ENCODE data around the gene ANKH. TPM values are rescaled to one million over a fixed set of nuclear protein-coding genes. Genes with fewer than 3 reads are reported as not detected.

Gene ANKH
- total and polyA plus RNA-seq, 4 experiments from 2014 or later, result 34.1 to 165 (median 114) TPM

GRCh38 chr5:14672082-14672481 lies 199.5 kb downstream of the ANKH start:
- peak overlapping the region; percentile 71 to 95 (median 90) for H3K27ac Mint-ChIP-seq
- no peaks in the 10 kb centered on the region for H3K27me3 Mint-ChIP-seq
- H3K9me3 Mint-ChIP-seq, result no peaks in the 10 kb centered on the region
- no peak for DNase-seq
- ChIA-PET POLR2A (ENCODE audit: partially characterized antibody) (interaction anchor here (1.6 kb wide), 1 partner anchor 77 kb away, joined by 3 read pairs; no protein-coding TSS in a partner anchor), CTCF (ENCODE audit: partially characterized antibody) (interaction anchor here (1.5 to 3.2 kb wide), 2 partner anchors 13 to 55 kb away, joined by 4 to 20 read pairs; no protein-coding TSS in a partner anchor)
- H3K4me3 Mint-ChIP-seq, result peak overlapping the region in 4 of 8 donors; percentile 13 to 73 (median 30)
- H3K4me1 Mint-ChIP-seq, result peaks cover 65 to 89% (median 78%) of the 10 kb centered on the region in 4 donors
- Histone ChIP-seq H3K4me3 (ENCODE audit: low read length in 2 of 2) (no peak overlapping the region), H3K36me3 (ENCODE audit: insufficient read depth, low read length) (no peaks in the 10 kb centered on the region), H3K9me3 (ENCODE audit: control insufficient read depth in 1 of 2, low read length in 2 of 2) (no peaks in the 10 kb centered on the region), H3K27ac (ENCODE audit: low read depth, low read length) (peak overlapping the region; percentile 50), H3K27me3 (ENCODE audit: insufficient read depth, low read length) (no peaks in the 10 kb centered on the region), H3K4me1 (ENCODE audit: insufficient read depth, low read length) (peaks cover 98% of the 10 kb centered on the region)
- intact Hi-C loops (cut with micrococcal nuclease), result no loop called here
- H3K36me3 Mint-ChIP-seq, result peaks cover 11 to 42% of the 10 kb centered on the region in 2 donors

DNA sequence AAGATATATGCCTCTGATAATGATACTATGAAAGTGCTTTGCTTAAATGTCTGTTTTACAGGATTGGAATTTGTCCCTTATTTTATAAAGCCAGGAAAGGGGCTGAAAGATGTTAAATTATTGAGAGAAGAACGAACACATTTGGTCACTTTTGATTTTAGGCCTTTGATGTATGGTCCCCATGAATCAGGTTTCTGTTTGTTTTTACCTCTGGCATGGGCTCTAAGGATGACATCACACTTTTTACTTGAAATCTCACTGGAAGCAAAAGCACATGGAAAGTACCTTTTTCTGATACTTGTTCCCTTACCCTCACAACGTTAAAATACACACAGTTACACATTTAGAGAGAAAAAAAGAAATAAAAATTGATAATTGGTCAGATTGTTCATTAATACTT lies 200.2 kb downstream of the ANKH start:
- DNase-seq, result peak in 4 of 5 donors; percentile 21 to 61 (median 34)
- Histone ChIP-seq H3K9me3 (ENCODE audit: control insufficient read depth in 1 of 2, low read length in 2 of 2) (no peaks in the 10 kb centered on the region), H3K36me3 (ENCODE audit: insufficient read depth, low read length) (no peaks in the 10 kb centered on the region), H3K4me3 (ENCODE audit: low read length in 2 of 2) (no peak overlapping the region), H3K4me1 (ENCODE audit: insufficient read depth, low read length) (peaks cover 98% of the 10 kb centered on the region), H3K27me3 (ENCODE audit: insufficient read depth, low read length) (no peaks in the 10 kb centered on the region), H3K27ac (ENCODE audit: low read depth, low read length) (peak overlapping the region; percentile 50)
- Mint-ChIP-seq H3K27ac (peak overlapping the region; percentile 82 to 95 (median 90)), H3K4me1 (peaks cover 71 to 92% (median 81%) of the 10 kb centered on the region in 4 donors), H3K9me3 (no peaks in the 10 kb centered on the region), H3K4me3 (peak overlapping the region in 6 of 8 donors; percentile 2 to 81 (median 50)), H3K36me3 (peaks cover 11 to 38% of the 10 kb centered on the region in 2 donors), H3K27me3 (no peaks in the 10 kb centered on the region)
- POLR2A ChIA-PET (ENCODE audit: partially characterized antibody), result interaction anchor here (1.6 kb wide), 1 partner anchor 76 kb away, joined by 3 read pairs; no protein-coding TSS in a partner anchor
- CTCF ChIA-PET (ENCODE audit: partially characterized antibody), result interaction anchor here (1.5 to 3.2 kb wide), 2 partner anchors 14 to 56 kb away, joined by 4 to 20 read pairs; no protein-coding TSS in a partner anchor
- intact Hi-C loops (cut with micrococcal nuclease), result no loop called here

- H3K36me3 ChIP-seq (ENCODE audit: insufficient read depth, low read length), result no peaks in the 10 kb centered on the region
- Mint-ChIP-seq H3K36me3 (peaks cover 11 to 31% of the 10 kb centered on the region in 2 donors), H3K27me3 (no peaks in the 10 kb centered on the region), H3K4me3 (peak overlapping the region in 2 of 8 donors; percentile 23 to 61), H3K27ac (peak overlapping the region in 3 of 7 donors; percentile 33 to 83 (median 33)), H3K9me3 (no peaks in the 10 kb centered on the region), H3K4me1 (peaks cover 67 to 90% (median 79%) of the 10 kb centered on the region in 4 donors)
- H3K4me3 ChIP-seq (ENCODE audit: low read length in 2 of 2), result no peak overlapping the region
- DNase-seq, result no peak
- H3K9me3 ChIP-seq (ENCODE audit: control insufficient read depth in 1 of 2, low read length in 2 of 2), result no peaks in the 10 kb centered on the region
- intact Hi-C loops (cut with micrococcal nuclease), result loop anchor here (5.0 to 10.0 kb wide), 3 partner anchors 202 to 525 kb away; partner anchors contain the start of genes ANKH and TRIO
- H3K27me3 ChIP-seq (ENCODE audit: insufficient read depth, low read length), result no peaks in the 10 kb centered on the region
- H3K4me1 ChIP-seq (ENCODE audit: insufficient read depth, low read length), result peaks cover 97% of the 10 kb centered on the region
- POLR2A ChIA-PET (ENCODE audit: partially characterized antibody), result interaction anchor here (0.9 to 1.5 kb wide), 2 partner anchors 87 to 201 kb away, joined by 3 to 6 read pairs; no protein-coding TSS in a partner anchor
- H3K27ac ChIP-seq (ENCODE audit: low read depth, low read length), result no peak overlapping the region
- CTCF ChIA-PET (ENCODE audit: partially characterized antibody), result interaction anchor here (1.0 to 1.5 kb wide), 4 partner anchors 13 to 334 kb away, joined by 3 to 8 read pairs (median 4); no protein-coding TSS in a partner anchor
Measured at GRCh38 chr5:14669975-14670374, 201.6 kb downstream of the ANKH start.

- no peak for DNase-seq
- peak overlapping the region in 1 of 8 donors; percentile 2 for H3K4me3 Mint-ChIP-seq
- peak overlapping the region in 1 of 7 donors; percentile 83 for H3K27ac Mint-ChIP-seq
- Histone ChIP-seq H3K9me3 (ENCODE audit: control insufficient read depth in 1 of 2, low read length in 2 of 2) (no peaks in the 10 kb centered on the region), H3K4me3 (ENCODE audit: low read length in 2 of 2) (no peak overlapping the region), H3K27me3 (ENCODE audit: insufficient read depth, low read length) (no peaks in the 10 kb centered on the region), H3K4me1 (ENCODE audit: insufficient read depth, low read length) (peaks cover 92% of the 10 kb centered on the region), H3K36me3 (ENCODE audit: insufficient read depth, low read length) (no peaks in the 10 kb centered on the region), H3K27ac (ENCODE audit: low read depth, low read length) (no peak overlapping the region)
- ChIA-PET POLR2A (ENCODE audit: partially characterized antibody) (interaction anchor here (0.9 to 1.5 kb wide), 2 partner anchors 87 to 201 kb away, joined by 3 to 6 read pairs; no protein-coding TSS in a partner anchor), CTCF (ENCODE audit: partially characterized antibody) (interaction anchor here (1.0 to 1.5 kb wide), 4 partner anchors 14 to 334 kb away, joined by 3 to 8 read pairs (median 4); no protein-coding TSS in a partner anchor)
- H3K9me3 Mint-ChIP-seq, result no peaks in the 10 kb centered on the region
- peaks cover 11 to 28% of the 10 kb centered on the region in 2 donors for H3K36me3 Mint-ChIP-seq
- H3K4me1 Mint-ChIP-seq, result peaks cover 63 to 86% (median 75%) of the 10 kb centered on the region in 4 donors
- no peaks in the 10 kb centered on the region for H3K27me3 Mint-ChIP-seq
- intact Hi-C loops (cut with micrococcal nuclease), result loop anchor here (5.0 to 10.0 kb wide), 3 partner anchors 203 to 525 kb away; partner anchors contain the start of genes ANKH and TRIO
Measured at GRCh38 chr5:14669415-14669814, 202.2 kb downstream of the ANKH start.

DNA sequence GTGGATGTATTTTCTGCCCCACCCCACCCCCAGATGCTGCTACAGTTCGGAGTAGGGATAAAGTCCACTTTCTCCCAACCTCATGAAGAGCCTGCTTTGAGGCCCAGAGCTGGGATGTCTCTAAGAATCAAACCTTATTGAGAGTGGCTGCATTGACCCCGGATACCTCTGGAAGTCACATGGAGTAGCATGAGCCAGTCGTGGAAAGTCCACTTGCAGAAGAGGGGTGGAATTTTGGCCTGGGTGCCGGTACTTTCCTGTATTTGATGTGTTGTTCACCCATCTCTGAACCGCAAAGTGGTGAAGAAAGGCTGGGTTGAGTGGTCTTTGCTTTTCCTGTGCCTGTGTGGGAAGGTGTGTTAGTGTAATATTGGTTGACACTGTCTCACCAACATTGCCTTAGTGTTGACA lies 203.4 kb downstream of the ANKH start:
- Histone ChIP-seq H3K4me1 (ENCODE audit: insufficient read depth, low read length) (peaks cover 87% of the 10 kb centered on the region), H3K36me3 (ENCODE audit: insufficient read depth, low read length) (no peaks in the 10 kb centered on the region), H3K9me3 (ENCODE audit: control insufficient read depth in 1 of 2, low read length in 2 of 2) (no peaks in the 10 kb centered on the region), H3K4me3 (ENCODE audit: low read length in 2 of 2) (no peak overlapping the region), H3K27ac (ENCODE audit: low read depth, low read length) (peak overlapping the region; percentile 38), H3K27me3 (ENCODE audit: insufficient read depth, low read length) (no peaks in the 10 kb centered on the region)
- ChIA-PET CTCF (ENCODE audit: partially characterized antibody) (interaction anchor here (1.0 to 1.5 kb wide), 4 partner anchors 15 to 325 kb away, joined by 3 read pairs; no protein-coding TSS in a partner anchor), POLR2A (ENCODE audit: partially characterized antibody) (interaction anchor here (1.0 to 2.7 kb wide), 2 partner anchors 16 to 86 kb away, joined by 3 to 8 read pairs; no protein-coding TSS in a partner anchor)
- peak overlapping the region; percentile 78 to 95 (median 90) for H3K27ac Mint-ChIP-seq
- intact Hi-C loops (cut with micrococcal nuclease), result loop anchor here (5.0 to 10.0 kb wide), 3 partner anchors 204 to 523 kb away; partner anchors contain the start of genes ANKH and TRIO
- DNase-seq, result peak in 2 of 5 donors; percentile 16 to 61
- no peaks in the 10 kb centered on the region for H3K27me3 Mint-ChIP-seq
- H3K9me3 Mint-ChIP-seq, result no peaks in the 10 kb centered on the region
- H3K36me3 Mint-ChIP-seq, result peaks cover 3 to 25% of the 10 kb centered on the region in 2 donors
- H3K4me1 Mint-ChIP-seq, result peaks cover 59 to 86% (median 73%) of the 10 kb centered on the region in 4 donors
- peak overlapping the region; percentile 62 to 98 (median 82) for H3K4me3 Mint-ChIP-seq

- H3K4me3 Mint-ChIP-seq, result peak overlapping the region; percentile 62 to 98 (median 82)
- H3K36me3 Mint-ChIP-seq, result peaks cover 3 to 23% of the 10 kb centered on the region in 2 donors
- H3K27ac Mint-ChIP-seq, result peak overlapping the region; percentile 78 to 95 (median 90)
- H3K27me3 Mint-ChIP-seq, result no peaks in the 10 kb centered on the region
- no peaks in the 10 kb centered on the region for H3K36me3 ChIP-seq (ENCODE audit: insufficient read depth, low read length)
- H3K27me3 ChIP-seq (ENCODE audit: insufficient read depth, low read length), result no peaks in the 10 kb centered on the region
- DNase-seq, result no peak
- peak overlapping the region; percentile 38 for H3K27ac ChIP-seq (ENCODE audit: low read depth, low read length)
- no peaks in the 10 kb centered on the region for H3K9me3 ChIP-seq (ENCODE audit: control insufficient read depth in 1 of 2, low read length in 2 of 2)
- no peaks in the 10 kb centered on the region for H3K9me3 Mint-ChIP-seq
- intact Hi-C loops (cut with micrococcal nuclease), result loop anchor here (5.0 to 10.0 kb wide), 3 partner anchors 205 to 523 kb away; partner anchors contain the start of genes ANKH and TRIO
- H3K4me1 Mint-ChIP-seq, result peaks cover 59 to 86% (median 74%) of the 10 kb centered on the region in 4 donors
- ChIA-PET CTCF (ENCODE audit: partially characterized antibody) (interaction anchor here (1.0 to 2.1 kb wide), 7 partner anchors 11 to 325 kb away, joined by 3 to 15 read pairs (median 3); no protein-coding TSS in a partner anchor), POLR2A (ENCODE audit: partially characterized antibody) (interaction anchor here (2.7 kb wide), 1 partner anchor 85 kb away, joined by 8 read pairs; no protein-coding TSS in a partner anchor)
- H3K4me1 ChIP-seq (ENCODE audit: insufficient read depth, low read length), result peaks cover 89% of the 10 kb centered on the region
- no peak overlapping the region for H3K4me3 ChIP-seq (ENCODE audit: low read length in 2 of 2)
Measured at GRCh38 chr5:14667770-14668169, 203.8 kb downstream of the ANKH start.
